Fibroblast of villous mesenchyme (primary cell): ENCODE data around the gene NLGN2. TPM values are rescaled to one million over a fixed set of nuclear protein-coding genes. Genes with fewer than 3 reads are reported as not detected.

Experiments
- DNase-seq: peaks from one replicate; pipeline ENCODE4 v3.0.0-alpha.2; 2010; ENCODE audit warnings: low read depth
- H3K4me3 ChIP-seq: 2 replicates; pipeline ENCODE4 v1.5.1; 2011; ENCODE audit warnings: low read depth, mild to moderate bottlenecking, low read length
- CTCF ChIP-seq: IDR thresholded peaks from 2 replicates; pipeline ENCODE4 v1.5.1; 2012; ENCODE audit warnings: low read depth, mild to moderate bottlenecking, low read length; ENCODE audit not compliant: insufficient read depth
- total RNA-seq: library from RNA; depleted of rRNA; stranded (reverse); fragments of >200 nt; gene quantifications from 2 replicates; pipeline ENCODE4 v1.2.3, GENCODE V29; 2012

Gene NLGN2
- total RNA-seq, 1 donor: 9.5 TPM

- no peak overlapping the region for H3K4me3 ChIP-seq
- no peak for TF ChIP-seq CTCF
- DNase-seq: no peak
These were observed 56.4 kb downstream of the NLGN2 start for GRCh38 chr17:7464081-7464480.

GRCh38 chr17:7465597-7466275 lies 58.1 kb downstream of the NLGN2 start:
- no peak for DNase-seq
- no peak overlapping the region for H3K4me3 ChIP-seq
- no peak for TF ChIP-seq CTCF

GRCh38 chr17:7466318-7466638 lies 58.6 kb downstream of the NLGN2 start:
- DNase-seq: no peak
- no peak for TF ChIP-seq CTCF
- H3K4me3 ChIP-seq: no peak overlapping the region

GRCh38 chr17:7466639-7467341 lies 59.1 kb downstream of the NLGN2 start:
- no peak for TF ChIP-seq CTCF
- DNase-seq: peak; percentile 64
- no peak overlapping the region for H3K4me3 ChIP-seq

- no peak for TF ChIP-seq CTCF
- DNase-seq: no peak
- H3K4me3 ChIP-seq: no peak overlapping the region
These were observed 59.9 kb downstream of the NLGN2 start for GRCh38 chr17:7467498-7467897.

GRCh38 chr17:7468290-7468689 lies 60.6 kb downstream of the NLGN2 start:
- no peak overlapping the region for H3K4me3 ChIP-seq
- no peak for DNase-seq
- no peak for TF ChIP-seq CTCF
